Memory B cell (primary cell): ENCODE measurements around the gene ZWINT.

ENCODE experiments used
- ATAC-seq: fragments of 150-1000 bp; cut with Tn5 transposase; 2 replicates; pipeline ENCODE4 v1.10.0; 2021; ENCODE audit warnings: low read depth, mild to moderate bottlenecking, moderate library complexity
- DNase-seq, 2 donors: peaks; one replicate each; pipeline ENCODE4 v3.0.0; 2022; ENCODE audit warnings: low spot score in 2 of 2
- H3K27ac Mint-ChIP-seq: one replicate; pipeline ENCODE4 v1.8.0; 2022; ENCODE audit warnings: mild to moderate bottlenecking, moderate library complexity, mixed read lengths
- H3K27me3 Mint-ChIP-seq: one replicate; pipeline ENCODE4 v1.8.0; 2022; ENCODE audit warnings: mixed read lengths
- H3K36me3 Mint-ChIP-seq: one replicate; pipeline ENCODE4 v1.8.0; 2022; ENCODE audit warnings: mild to moderate bottlenecking, mixed read lengths
- H3K4me1 Mint-ChIP-seq: one replicate; pipeline ENCODE4 v1.8.0; 2022; ENCODE audit warnings: mixed read lengths
- H3K4me3 Mint-ChIP-seq: one replicate; pipeline ENCODE4 v1.8.0; 2022; ENCODE audit warnings: mild to moderate bottlenecking, moderate library complexity, mixed read lengths
- H3K9me3 Mint-ChIP-seq: one replicate; pipeline ENCODE4 v1.8.0; 2022; ENCODE audit warnings: mixed read lengths

ZWINT gene

DNA sequence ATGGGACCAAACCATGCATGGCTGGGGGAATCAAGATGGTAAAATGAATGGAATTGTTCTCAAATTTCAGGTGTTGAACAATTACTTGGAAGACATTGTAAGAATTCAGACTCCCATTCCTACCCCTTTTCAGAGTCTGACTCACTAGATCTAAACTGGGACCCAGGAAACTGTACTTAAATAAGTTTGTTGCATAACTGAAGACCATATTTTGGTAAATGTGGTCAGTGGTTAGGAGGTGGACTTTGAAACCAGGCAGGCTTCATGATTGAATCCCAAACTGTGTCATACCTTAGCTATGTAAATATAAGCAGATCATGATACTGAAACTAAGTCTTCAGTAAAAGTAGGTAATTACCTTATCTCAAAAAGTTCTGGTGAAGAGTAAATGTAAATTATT, 41.7 kb downstream of the ZWINT start:
- H3K27ac Mint-ChIP-seq: no peak overlapping the region
- no peaks in the 10 kb centered on the region for H3K4me1 Mint-ChIP-seq
- DNase-seq (no peak), ATAC-seq (no peak)
- peaks cover 1% of the 10 kb centered on the region for H3K9me3 Mint-ChIP-seq
- H3K36me3 Mint-ChIP-seq: no peaks in the 10 kb centered on the region
- H3K4me3 Mint-ChIP-seq: no peak overlapping the region
- peaks cover 1% of the 10 kb centered on the region for H3K27me3 Mint-ChIP-seq

DNA sequence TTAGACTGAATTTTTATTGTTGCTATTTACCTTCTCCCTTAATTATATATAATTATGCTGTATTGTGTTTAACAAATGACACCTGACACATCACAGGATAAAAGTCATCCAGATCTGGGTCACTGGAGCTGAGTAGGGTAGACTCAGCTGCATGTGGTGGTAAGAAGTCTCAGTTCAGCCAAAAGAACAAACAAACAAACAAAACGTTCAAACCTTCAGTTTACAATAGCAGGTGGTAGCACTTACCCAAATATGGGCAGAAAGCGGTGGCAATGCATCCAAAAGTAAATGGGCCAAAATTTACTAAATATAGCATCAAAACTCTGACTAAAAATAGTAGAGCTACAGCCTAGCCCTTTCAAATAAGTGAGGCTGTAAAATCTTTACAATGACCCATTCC, 42.2 kb downstream of the ZWINT start:
- ATAC-seq: no peak
- Mint-ChIP-seq H3K4me1 (no peaks in the 10 kb centered on the region), H3K9me3 (peaks cover 1% of the 10 kb centered on the region), H3K36me3 (no peaks in the 10 kb centered on the region), H3K27ac (no peak overlapping the region), H3K27me3 (peaks cover 1% of the 10 kb centered on the region), H3K4me3 (no peak overlapping the region)
- no peak for DNase-seq

DNA sequence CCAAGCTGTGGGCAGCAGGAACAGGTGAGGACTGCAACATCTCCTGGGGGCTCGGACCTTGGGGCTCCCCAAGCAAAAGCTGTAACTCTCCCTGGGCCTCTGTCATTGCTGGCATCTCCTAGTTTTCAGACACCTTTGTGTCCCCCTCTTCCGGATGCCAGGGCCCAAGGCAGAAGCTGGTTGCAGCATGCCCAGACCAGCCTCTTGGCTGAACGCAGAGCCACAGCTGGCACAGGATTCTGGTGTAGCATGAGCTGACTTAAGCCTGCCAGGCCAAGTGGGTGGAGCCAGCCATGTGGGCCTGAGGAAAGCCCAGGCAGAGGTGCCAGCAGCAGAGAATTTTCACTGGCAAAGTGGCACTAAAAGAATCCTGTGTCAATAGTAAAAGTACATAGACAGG, 43.5 kb downstream of the ZWINT start:
- Mint-ChIP-seq H3K9me3 (peaks cover 1% of the 10 kb centered on the region), H3K4me1 (no peaks in the 10 kb centered on the region)
- no peak for DNase-seq

DNA sequence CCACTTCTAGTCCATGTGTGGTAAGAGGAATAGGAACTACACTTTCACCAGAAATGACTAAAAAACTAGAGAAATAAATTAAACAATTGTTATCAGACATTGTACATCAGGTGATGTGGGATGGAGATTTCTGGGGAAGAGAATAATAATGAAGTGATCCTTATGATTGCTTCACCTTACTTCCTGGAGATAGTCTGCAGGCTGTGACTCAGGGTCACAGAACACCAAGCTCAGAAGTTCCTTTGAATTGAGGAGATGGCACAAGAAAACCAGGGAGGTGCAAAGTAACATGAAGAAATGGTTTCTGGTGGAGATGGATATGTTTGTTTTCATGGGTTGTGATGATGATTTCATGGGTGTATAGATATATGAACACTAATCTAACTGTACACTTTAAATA, 44.5 kb downstream of the ZWINT start:
- DNase-seq (no peak), ATAC-seq (no peak)
- no peaks in the 10 kb centered on the region for H3K4me1 Mint-ChIP-seq
- H3K36me3 Mint-ChIP-seq: no peaks in the 10 kb centered on the region
- H3K9me3 Mint-ChIP-seq: peaks cover 1% of the 10 kb centered on the region
- no peak overlapping the region for H3K4me3 Mint-ChIP-seq
- no peak overlapping the region for H3K27ac Mint-ChIP-seq
- H3K27me3 Mint-ChIP-seq: no peaks in the 10 kb centered on the region

More for the DNA sequence above, 43.5 kb downstream of the ZWINT start:
- no peak overlapping the region for H3K4me3 Mint-ChIP-seq
- H3K36me3 Mint-ChIP-seq: no peaks in the 10 kb centered on the region
- peaks cover 1% of the 10 kb centered on the region for H3K27me3 Mint-ChIP-seq
- no peak for ATAC-seq
- H3K27ac Mint-ChIP-seq: no peak overlapping the region
